ENCODE results near the gene SSC5D.

SSC5D gene

DNA sequence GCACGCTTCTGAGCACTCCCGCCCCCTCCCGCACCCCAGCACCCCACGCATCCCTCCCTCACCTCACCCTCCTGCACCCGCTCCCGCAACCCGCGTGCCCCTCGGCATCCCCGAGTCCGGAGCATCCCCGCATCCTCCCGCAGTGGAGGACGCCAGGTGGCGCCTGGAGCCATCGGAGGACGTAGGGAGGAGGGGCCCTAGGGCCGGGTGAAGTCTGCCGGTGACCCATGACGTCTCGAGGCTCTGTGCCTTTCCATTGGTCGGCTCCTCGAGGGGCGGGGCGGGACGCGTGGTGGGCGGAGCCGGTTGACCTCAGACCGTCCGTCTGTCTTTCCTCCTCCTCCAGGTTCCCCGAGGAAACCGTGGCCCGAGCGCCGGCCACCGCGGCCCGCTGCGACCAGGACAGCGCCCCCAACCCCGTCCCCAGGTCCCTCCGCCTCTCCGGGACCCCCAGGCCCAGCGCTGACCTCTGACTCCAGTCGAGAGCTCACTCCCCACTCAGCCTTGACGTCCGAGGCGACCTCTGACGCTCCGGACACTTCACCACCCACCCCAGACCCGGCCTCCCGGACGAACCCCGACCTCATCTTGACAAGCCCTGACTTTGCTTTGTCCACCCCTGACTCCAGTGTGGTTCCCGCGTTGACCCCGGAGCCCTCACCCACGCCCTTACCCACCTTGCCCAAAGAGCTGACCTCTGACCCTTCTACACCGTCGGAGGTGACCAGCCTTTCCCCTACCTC, 28.8 kb downstream of the SSC5D start (continued):
- TF ChIP-seq BCL11B (tag by site-specific recombination; IDR thresholded peaks at IDR 0.05; ENCODE audit: low read depth) (peak; percentile 97), ZNF585B (tag by site-specific recombination; IDR thresholded peaks at IDR 0.05) (no peak), HOXD13 (CRISPR knock-in tag; IDR thresholded peaks at IDR 0.05; ENCODE audit: borderline replicate concordance) (no peak), ZNF660 (tag by site-specific recombination; IDR thresholded peaks at IDR 0.05) (0 out of 2 replicates have a peak, but pooled peaks have one; percentile 40), ZNF423 (tag by site-specific recombination; IDR thresholded peaks at IDR 0.05) (no peak), ZNF2 (tag by site-specific recombination; IDR thresholded peaks at IDR 0.05) (0 out of 2 replicates have a peak, but pooled peaks have one; percentile 58), ZFP69B (tag by site-specific recombination; IDR thresholded peaks at IDR 0.05) (no peak), GLIS2 (tag by site-specific recombination; IDR thresholded peaks at IDR 0.05) (peak; percentile 34; the same call in 1 of the 2 replicates), MZF1 (tag by site-specific recombination; IDR thresholded peaks at IDR 0.05; ENCODE audit: borderline replicate concordance) (no peak), ZNF223 (tag by site-specific recombination; IDR thresholded peaks at IDR 0.05) (no peak), ZBTB17 (tag by site-specific recombination; IDR thresholded peaks at IDR 0.05) (peak; percentile 56; the same call in 1 of the 2 replicates), ZBTB21 (tag by site-specific recombination; IDR thresholded peaks at IDR 0.05) (0 out of 2 replicates have a peak, but pooled peaks have one; percentile 18), ZNF366 (tag by site-specific recombination; conservative IDR thresholded peaks at IDR 0.05) (peak; percentile 71), GLI4 (tag by site-specific recombination; IDR thresholded peaks at IDR 0.05) (peak; percentile 65; the same call in 1 of the 2 replicates), SP3 (tag by site-specific recombination; IDR thresholded peaks at IDR 0.05) (peak; percentile 86), ZNF501 (tag by site-specific recombination; IDR thresholded peaks at IDR 0.05) (peak; percentile 53), ZIC2 (tag by site-specific recombination; IDR thresholded peaks at IDR 0.05) (peak; percentile 66), ZFP37 (tag by site-specific recombination; IDR thresholded peaks at IDR 0.05) (peak; percentile 28; the same call in 1 of the 2 replicates), ZNF10 (tag by site-specific recombination; IDR thresholded peaks at IDR 0.05) (no peak), ZNF146 (tag by site-specific recombination; IDR thresholded peaks at IDR 0.05) (no peak), SALL2 (tag by site-specific recombination; IDR thresholded peaks at IDR 0.05; ENCODE audit: borderline replicate concordance) (no peak), ZNF560 (tag by site-specific recombination; IDR thresholded peaks at IDR 0.05; ENCODE audit: borderline replicate concordance) (no peak)
- TF ChIP-seq, protein P1, sequence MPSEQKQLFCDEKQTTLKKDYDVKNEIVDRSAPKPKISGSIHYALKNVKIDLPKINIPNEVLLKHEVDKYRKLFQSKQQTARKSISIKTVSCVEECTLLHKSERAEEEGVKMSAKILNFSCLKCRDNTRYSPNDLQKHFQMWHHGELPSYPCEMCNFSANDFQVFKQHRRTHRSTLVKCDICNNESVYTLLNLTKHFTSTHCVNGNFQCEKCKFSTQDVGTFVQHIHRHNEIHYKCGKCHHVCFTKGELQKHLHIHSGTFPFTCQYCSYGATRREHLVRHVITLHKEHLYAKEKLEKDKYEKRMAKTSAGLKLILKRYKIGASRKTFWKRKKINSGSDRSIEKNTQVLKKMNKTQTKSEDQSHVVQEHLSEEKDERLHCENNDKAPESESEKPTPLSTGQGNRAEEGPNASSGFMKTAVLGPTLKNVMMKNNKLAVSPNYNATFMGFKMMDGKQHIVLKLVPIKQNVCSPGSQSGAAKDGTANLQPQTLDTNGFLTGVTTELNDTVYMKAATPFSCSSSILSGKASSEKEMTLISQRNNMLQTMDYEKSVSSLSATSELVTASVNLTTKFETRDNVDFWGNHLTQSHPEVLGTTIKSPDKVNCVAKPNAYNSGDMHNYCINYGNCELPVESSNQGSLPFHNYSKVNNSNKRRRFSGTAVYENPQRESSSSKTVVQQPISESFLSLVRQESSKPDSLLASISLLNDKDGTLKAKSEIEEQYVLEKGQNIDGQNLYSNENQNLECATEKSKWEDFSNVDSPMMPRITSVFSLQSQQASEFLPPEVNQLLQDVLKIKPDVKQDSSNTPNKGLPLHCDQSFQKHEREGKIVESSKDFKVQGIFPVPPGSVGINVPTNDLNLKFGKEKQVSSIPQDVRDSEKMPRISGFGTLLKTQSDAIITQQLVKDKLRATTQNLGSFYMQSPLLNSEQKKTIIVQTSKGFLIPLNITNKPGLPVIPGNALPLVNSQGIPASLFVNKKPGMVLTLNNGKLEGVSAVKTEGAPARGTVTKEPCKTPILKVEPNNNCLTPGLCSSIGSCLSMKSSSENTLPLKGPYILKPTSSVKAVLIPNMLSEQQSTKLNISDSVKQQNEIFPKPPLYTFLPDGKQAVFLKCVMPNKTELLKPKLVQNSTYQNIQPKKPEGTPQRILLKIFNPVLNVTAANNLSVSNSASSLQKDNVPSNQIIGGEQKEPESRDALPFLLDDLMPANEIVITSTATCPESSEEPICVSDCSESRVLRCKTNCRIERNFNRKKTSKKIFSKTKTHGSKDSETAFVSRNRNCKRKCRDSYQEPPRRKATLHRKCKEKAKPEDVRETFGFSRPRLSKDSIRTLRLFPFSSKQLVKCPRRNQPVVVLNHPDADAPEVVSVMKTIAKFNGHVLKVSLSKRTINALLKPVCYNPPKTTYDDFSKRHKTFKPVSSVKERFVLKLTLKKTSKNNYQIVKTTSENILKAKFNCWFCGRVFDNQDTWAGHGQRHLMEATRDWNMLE (tag by site-specific recombination; conservative IDR thresholded peaks at IDR 0.05; ENCODE audit: low read depth): no peak
- TF ChIP-seq, protein P2, sequence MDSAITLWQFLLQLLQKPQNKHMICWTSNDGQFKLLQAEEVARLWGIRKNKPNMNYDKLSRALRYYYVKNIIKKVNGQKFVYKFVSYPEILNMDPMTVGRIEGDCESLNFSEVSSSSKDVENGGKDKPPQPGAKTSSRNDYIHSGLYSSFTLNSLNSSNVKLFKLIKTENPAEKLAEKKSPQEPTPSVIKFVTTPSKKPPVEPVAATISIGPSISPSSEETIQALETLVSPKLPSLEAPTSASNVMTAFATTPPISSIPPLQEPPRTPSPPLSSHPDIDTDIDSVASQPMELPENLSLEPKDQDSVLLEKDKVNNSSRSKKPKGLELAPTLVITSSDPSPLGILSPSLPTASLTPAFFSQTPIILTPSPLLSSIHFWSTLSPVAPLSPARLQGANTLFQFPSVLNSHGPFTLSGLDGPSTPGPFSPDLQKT (IDR thresholded peaks at IDR 0.05; ENCODE audit: borderline replicate concordance, low read depth, low read length): no peak
- TF ChIP-seq, protein P3, sequence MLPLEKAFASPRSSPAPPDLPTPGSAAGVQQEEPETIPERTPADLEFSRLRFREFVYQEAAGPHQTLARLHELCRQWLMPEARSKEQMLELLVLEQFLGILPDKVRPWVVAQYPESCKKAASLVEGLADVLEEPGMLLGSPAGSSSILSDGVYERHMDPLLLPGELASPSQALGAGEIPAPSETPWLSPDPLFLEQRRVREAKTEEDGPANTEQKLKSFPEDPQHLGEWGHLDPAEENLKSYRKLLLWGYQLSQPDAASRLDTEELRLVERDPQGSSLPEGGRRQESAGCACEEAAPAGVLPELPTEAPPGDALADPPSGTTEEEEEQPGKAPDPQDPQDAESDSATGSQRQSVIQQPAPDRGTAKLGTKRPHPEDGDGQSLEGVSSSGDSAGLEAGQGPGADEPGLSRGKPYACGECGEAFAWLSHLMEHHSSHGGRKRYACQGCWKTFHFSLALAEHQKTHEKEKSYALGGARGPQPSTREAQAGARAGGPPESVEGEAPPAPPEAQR (tag by site-specific recombination; IDR thresholded peaks at IDR 0.05): no peak
- TF ChIP-seq, protein P4, sequence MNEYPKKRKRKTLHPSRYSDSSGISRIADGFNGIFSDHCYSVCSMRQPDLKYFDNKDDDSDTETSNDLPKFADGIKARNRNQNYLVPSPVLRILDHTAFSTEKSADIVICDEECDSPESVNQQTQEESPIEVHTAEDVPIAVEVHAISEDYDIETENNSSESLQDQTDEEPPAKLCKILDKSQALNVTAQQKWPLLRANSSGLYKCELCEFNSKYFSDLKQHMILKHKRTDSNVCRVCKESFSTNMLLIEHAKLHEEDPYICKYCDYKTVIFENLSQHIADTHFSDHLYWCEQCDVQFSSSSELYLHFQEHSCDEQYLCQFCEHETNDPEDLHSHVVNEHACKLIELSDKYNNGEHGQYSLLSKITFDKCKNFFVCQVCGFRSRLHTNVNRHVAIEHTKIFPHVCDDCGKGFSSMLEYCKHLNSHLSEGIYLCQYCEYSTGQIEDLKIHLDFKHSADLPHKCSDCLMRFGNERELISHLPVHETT (tag by site-specific recombination; IDR thresholded peaks at IDR 0.05): no peak
- TF ChIP-seq, protein P5, sequence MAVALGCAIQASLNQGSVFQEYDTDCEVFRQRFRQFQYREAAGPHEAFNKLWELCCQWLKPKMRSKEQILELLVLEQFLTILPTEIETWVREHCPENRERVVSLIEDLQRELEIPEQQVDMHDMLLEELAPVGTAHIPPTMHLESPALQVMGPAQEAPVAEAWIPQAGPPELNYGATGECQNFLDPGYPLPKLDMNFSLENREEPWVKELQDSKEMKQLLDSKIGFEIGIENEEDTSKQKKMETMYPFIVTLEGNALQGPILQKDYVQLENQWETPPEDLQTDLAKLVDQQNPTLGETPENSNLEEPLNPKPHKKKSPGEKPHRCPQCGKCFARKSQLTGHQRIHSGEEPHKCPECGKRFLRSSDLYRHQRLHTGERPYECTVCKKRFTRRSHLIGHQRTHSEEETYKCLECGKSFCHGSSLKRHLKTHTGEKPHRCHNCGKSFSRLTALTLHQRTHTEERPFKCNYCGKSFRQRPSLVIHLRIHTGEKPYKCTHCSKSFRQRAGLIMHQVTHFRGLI (tag by site-specific recombination; IDR thresholded peaks at IDR 0.05): no peak
